GM19351 (cell line): ENCODE results near the gene FBLIM1.

Experiments used
- ATAC-seq: cut with Tn5 transposase; IDR thresholded peaks from one replicate; pipeline ENCODE4 v1.9.1; 2021; ENCODE audit warnings: mild to moderate bottlenecking, moderate library complexity; ENCODE audit not compliant: unreplicated experiment

FBLIM1 gene, protein sequence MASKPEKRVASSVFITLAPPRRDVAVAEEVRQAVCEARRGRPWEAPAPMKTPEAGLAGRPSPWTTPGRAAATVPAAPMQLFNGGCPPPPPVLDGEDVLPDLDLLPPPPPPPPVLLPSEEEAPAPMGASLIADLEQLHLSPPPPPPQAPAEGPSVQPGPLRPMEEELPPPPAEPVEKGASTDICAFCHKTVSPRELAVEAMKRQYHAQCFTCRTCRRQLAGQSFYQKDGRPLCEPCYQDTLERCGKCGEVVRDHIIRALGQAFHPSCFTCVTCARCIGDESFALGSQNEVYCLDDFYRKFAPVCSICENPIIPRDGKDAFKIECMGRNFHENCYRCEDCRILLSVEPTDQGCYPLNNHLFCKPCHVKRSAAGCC

DNA sequence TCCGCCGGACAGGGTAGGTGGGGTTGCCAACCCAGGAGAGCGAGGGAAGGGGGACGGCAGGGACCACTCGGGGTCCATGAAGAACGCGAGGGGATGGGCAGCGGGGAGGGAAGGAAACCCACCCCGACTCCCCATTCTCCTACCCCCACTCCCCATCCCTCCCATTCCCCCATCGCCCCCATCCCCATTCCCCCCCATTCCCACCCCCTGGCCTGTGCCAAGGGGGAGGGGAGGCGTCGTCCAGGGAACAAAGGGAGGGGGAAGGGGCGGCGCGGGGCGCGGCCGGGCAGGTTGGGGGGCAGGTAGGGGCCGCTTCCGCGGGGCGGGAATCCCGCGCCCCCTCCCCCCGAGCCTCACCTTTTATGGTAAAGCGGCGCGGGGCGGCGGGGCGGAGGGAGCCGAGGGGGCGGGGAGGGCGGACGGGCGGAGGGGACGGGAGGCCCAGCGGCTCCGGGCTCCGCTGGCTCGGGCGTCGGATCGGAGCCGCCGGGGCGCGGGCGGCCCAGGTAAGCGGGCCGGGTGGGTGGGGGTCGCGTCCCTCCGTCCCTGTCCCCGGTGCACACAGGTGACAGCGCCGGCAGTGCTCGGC lies at the start of gene FBLIM1:
Gene FBLIM1, plus strand, starts transcription at position 453 of the 589 bp plus-strand sequence. CDS start 6,189 bp downstream, outside the sequence.
- ATAC-seq = no peak

DNA sequence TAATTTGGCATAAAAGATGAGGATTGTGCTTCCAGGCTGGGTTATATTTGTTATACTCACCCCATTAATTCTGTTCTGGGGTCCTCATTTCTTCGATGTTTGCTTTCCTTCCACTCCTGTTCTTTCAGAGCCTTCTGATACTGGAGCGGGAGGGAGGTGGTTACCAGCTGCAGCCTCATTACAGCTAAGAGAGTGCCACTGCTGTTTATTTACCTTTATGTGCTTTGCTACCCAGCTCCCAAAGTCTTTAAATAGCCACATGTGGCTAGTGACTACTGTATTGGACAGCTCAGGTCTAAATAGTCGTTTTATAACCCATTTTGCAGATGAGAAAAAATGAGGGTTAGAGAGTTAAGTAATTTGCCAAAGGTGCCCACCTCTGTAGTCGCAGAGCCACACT lies 49.4 kb upstream of the FBLIM1 start:
- ATAC-seq = no peak

DNA sequence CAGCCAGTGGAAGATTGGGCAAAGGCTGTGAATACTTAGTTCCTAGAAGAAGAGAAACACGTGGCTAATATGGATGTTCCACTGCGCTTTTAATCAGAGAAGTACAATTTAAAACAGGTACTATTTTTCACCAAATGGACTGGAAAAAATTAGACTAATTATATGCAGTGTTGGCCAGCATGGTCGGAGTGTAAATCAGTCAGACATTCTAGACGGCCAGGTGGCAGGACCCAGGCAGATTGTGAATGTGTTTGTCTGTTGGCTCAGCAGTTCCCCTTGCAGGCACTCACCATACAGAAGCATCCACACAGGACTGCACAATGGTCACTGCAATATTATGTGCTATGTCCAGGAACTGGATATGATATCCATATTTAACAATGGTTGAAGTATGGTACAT lies 46.4 kb upstream of the FBLIM1 start:
- no peak for ATAC-seq

DNA sequence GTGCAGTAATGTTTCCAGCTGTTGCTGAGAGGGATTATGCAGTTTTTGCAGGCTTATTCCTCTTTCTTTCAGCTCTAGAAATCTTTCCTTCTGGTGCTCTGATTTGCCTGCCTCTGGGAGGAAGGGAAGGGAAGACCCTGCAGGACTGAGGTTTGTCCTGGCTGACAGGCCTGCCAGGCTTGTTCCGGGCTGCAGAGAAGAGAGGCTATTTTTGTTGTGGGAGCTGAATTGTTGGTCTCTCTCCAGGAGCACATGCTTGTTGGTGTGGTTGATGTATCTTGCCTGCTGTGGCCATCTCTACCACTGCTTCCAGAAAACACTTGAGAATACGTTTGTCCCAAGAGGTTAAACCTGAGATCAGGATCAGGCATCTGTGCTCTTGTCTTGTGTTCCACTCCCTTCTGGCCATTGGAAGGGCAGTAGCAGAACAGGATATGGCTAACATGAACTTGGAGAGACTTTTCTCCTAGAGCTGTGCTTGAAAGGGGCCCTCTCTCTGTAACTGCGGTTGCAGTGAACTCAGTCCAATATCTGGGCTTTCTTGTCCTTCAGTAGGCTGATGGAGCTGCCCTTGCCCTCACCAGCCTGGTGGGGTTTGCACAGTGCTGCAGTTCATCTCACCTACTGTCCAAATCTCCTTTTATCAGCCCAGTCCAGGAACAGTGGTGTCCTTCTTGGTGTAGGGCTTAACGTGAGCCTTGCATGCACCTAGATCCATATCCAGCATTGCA lies 44.0 kb upstream of the FBLIM1 start:
- ATAC-seq = no peak

DNA sequence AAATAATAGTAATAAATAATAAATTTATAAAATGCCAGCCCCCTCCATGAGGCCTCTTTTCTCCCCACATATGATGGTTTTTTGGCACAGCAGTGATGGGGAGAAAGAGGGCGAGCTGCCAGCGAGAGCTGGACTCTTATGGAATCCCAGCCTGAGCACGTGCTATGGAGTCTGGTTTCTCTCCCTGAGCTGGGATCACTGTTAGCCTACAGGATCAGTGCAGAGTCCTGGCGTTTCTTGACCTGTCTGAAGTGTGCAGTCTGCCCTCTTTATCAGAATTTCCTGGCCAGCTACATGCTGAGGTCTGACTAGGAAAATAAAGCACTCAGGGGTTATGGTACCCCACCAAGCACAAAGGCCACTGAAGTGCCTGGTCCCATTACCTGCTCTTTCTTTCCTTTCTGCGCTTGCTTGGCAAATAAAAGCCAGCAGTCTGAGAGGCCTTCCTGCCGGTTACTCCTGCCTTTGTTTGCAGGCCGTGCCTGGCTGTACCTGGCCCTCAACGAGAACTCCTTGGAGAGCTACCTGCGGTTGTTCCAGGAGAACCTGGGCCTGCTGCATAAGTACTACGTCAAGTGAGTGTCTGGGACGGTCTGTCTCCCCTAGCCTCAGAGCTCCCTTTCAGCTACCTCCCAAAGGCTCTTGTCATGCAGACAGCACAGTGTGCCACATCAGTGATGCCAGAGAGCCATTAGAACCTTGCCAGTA lies 41.0 kb upstream of the FBLIM1 start:
- no peak for ATAC-seq

DNA sequence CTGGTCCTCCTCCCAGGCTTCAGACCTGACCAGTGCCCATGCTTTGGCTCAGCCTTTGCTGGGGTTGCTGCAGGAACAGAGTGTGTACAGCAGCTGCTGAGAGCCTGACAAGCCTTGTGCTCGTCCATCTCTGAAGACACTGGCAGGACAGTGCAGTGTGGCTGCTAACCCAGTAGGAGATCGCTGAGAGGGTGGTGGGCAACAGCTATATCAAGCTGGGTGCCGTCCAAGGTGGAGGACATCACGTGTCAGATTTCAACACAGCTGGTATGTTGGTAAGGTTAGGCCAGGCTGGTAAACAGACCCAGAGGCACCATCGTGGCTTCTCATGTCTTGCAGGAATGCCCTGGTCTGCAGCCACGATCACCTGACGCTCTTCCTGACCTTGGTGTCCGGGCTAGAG lies 40.4 kb upstream of the FBLIM1 start:
- no peak for ATAC-seq

DNA sequence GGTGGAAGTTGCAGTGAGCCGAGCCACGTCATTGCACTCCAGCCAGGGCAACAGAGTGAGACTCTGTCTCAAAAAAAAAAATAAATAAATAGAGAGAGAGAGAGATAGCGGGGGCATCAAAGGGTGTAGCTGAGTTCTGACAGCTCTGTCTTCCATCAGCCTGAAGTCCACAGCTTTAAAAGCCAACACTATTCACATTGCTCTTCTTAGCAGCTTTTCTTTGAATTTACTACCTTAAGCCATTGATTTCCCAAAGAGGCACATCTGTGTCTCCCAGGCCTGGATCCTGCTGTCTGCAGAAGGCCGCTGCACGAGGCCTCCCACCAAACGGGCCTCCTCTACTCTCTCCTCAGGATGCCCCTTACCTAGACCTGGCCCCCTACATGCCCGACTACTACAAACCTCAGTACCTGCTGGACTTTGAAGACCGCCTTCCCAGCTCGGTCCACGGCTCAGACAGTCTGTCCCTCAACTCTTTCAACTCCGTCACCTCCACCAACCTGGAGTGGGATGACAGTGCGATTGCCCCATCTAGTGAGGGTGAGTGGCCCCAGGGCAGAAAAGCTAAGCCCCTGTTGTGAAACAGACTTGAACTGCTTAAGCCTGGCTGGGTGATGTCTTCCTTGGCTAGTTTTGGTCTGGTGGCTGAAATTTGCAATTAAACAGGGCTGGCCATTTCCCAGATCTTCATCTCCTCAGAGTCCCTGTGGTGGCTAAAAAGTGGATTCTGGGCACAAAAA lies 39.0 kb upstream of the FBLIM1 start:
- no peak for ATAC-seq

DNA sequence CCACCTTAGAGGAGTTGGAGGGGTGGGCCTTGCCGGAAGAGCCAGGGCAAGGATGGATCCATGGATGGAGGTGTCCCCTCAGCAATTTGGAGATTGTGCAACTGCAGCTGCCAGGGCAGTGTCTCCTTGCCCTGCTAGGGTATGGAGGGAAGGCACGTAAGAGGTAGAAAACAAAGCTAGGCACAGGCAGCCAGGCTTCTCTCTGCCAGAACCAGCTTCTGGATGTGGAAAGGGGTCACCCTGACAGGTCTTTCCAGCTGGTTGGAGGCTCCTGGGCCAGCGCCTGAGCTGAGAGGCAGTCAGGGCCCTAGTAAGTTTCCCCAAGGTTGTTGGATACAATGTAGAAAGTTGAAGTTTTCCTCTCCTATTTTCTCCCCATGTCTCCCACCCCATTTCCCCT lies 37.7 kb upstream of the FBLIM1 start:
- no peak for ATAC-seq

DNA sequence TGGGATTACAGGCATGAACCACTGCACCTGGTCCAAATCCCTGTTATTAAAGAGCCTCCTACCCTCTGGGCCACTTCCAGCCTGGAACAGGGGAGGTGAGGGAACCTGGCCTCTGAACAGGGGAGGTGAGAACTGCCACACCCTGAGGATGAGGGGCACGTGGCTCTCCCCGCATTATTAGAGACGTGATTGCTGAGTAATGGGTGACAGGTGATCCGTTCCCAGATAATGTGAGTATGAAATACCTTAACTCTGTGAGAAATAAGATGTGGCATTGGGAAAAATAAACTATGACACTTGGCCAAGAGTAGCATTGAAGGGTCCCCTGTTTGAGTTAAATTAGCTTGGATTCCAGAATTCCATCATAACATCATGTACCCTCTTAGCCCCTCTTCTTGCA lies 36.2 kb upstream of the FBLIM1 start:
- ATAC-seq = no peak

DNA sequence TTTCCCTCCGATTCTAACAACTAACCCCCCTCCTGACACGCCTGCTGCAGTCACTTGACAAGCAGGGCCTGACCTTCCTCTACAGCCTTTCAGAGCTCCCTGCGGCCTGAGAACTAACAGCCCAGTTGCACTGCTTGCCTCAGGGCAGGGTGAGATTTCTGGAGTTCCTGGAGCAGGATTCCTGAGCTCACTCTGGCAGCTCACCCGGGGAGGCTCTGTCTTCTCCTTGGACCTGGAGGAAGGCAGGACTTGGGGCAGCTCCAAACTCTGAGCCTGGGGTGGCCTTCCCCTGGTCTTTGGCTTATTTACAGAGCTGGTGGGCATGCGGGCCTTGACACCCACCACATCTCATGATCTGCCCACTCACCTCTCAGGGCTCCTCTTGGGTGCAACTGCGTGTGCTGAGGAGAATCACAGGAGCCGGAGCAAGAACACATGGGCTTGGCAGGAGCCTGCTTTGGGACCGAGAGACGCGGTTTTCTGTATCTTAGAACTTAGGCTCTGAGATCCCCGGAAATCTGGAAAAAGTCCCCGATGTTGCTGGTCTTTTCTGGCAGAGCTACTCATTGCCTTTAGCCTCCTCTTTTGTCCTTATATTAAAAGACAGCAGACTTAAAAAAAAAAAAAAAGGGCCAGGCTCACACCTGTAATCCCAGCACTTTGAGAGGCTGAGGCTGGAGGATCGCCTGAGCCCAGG lies 35.6 kb upstream of the FBLIM1 start:
- ATAC-seq = no peak

DNA sequence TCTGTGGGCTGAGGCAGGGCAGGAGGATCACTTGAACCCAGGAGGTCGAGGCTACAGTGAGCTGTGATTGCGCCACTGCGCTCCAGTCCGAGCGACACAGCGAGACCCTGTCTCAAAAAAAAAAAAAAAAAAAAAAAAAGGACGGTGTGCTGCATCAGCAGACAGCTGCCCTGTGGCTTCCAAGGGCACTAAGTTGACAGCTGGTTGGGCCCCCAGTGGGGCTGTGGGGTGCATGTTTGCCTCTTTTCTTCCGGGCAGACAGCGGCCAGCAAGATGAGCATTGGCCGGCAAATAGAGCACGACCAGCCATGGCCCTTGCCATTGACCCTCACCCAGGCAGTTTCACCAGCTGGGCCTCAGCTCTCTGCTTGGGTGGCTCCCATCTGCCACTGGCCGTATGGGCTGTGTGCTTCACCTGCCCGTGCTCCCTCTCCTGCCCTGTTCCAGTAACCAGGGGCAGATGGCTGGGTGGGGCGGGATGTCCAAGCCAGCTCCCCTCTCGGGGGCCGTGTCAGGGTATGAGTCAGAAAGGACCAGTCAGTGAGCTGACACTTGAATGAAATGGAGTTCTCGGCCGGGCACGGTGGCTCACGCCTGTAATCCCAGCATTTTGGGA lies 34.9 kb upstream of the FBLIM1 start:
- ATAC-seq = no peak

DNA sequence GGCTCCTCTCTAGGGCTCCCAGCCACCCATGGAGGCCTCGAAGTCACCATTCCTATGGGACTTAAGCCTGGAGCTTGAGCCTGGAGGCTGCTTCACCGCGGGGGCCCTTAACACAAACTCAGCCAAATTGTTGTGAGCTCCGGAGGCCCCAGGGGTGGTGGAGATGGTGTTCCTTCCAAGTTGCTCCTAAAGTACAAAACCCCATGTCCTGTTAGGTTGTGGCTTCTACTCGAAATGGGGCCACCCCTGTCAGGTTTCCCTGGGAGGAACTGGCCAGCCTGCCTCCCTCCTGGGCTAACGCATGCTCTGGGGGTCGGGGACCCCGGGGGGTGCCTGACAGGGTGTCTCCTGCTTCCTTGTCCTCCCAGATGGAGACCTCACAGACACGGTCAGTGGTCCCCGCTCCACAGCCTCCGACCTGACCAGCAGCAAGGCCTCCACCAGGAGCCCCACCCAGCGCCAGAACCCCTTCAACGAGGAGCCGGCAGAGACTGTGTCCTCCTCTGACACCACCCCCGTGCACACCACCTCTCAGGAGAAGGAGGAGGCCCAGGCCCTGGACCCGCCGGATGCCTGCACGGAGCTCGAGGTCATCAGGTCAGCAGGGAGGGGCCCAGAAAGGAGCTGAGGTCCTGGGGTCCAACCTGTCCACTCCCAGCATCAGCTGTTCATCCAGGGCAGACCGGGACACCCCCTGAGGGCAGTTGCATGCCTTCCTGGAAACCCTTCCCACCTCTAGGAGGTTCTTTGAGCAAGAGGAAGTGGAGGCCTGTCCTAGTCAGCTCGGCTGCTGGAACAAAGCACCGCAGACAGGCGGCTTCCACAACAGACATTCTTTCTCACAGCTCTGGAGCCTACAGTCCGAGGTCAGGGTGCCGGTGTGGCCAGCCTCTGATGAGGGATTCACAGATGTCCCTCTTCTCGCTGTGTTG lies 33.4 kb upstream of the FBLIM1 start:
- no peak for ATAC-seq

DNA sequence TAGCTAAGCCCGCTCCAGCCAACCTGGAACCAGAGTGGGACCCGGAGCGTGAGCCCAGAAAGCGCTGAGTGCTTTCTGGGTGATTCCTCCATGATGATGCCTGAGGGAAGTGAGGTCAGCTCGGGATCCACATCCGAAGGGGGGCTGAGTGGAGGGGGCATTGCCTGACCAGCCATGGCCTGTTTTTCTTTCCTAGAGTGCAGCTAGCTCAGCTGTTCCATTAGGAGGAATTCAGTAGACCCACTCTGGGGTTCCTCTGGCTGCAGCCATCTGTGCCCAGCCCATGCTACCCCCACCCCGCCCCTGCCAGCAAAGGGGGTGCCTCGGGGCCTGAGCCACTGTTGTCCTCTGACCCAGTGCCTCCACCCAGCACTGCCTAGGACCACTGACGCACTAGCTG lies 32.1 kb upstream of the FBLIM1 start:
- ATAC-seq = no peak

DNA sequence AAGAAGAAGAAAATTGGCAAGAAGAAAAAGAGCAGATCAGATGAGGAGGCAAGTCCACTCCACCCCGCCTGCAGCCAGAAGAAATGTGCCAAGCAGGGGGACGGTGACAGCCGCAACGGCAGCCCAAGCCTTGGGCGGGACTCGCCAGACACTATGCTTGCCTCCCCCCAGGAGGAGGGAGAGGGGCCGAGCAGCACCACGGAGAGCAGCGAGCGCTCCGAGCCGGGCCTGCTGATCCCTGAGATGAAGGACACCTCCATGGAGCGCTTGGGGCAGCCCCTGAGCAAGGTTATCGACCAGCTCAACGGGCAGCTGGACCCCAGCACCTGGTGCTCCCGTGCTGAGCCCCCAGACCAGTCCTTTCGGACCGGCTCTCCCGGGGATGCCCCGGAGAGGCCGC lies 31.6 kb upstream of the FBLIM1 start:
- ATAC-seq = no peak

DNA sequence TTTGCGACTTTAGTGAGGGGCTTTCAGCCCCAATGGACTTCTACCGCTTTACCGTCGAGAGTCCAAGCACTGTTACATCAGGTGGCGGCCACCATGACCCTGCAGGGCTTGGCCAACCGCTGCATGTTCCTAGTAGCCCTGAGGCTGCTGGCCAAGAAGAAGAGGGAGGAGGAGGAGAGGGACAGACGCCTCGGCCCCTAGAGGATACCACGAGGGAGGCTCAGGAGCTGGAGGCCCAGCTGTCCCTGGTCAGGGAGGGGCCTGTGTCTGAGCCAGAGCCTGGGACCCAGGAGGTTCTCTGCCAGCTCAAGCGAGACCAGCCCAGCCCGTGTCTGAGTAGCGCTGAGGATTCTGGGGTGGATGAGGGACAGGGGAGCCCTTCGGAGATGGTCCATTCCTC lies 31.2 kb upstream of the FBLIM1 start:
- no peak for ATAC-seq

DNA sequence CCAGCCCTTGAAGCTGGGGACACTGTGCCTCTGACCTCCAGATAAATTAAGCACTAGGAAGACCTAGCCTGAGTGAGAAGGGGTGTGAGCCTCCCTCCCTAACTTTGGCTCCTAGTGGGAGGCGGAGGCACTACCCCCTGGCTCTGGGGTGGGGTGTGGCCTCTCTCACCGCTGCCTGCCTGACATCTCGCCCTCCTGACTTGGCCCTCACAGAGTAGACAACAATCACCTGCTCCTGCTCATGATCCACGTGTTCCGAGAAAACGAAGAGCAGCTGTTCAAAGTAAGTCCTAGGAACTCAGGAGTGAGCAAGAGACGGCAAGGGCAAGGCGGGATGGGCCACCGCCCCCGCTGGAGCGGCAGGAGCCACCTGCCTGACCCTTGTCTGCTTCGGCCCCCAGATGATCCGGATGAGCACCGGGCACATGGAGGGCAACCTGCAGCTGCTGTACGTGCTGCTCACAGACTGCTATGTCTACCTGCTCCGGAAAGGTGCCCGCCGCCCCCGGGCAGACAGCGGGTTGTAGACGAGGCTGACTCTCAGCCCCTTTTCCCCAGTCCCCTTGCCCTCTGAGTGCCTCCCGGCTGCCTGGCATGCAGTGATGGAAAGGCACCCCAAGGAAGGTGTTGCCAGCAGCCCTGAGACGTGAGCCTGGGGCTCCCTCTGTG lies 30.6 kb upstream of the FBLIM1 start:
- ATAC-seq = no peak

DNA sequence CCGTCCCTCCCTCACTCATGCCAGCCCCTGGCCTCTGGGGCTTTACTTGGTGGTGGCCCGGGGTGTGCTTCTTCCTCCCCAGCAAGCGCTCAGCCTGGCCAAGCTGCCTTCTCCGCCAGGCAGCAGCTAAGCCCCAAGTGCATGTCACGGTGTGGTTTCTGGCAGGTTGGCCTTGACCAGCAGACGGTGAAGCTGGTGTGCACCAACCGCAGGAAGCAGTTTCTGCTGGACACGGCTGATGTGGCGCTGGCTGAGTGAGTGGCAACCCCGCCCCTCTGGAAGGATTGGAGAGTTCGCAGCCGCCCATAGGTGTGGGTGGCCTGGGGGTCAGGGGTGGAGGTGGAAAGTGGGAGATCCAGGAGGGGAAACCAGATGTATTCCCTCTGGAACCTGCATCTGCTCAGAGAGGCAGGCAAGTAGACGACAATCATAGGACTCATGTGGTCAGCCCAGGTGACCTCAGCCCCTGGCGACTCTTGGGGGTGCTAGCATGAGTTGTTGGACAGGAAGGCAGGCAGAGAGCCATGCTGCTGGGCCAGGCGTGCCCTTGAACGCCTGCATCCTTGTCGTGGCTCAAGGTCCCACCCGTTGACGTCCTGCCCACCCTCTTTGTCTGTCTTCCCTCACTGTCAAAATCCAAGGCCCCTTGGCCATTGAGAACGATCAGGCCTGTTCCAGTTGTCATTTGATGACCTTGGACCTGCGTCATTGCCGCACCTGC lies 29.5 kb upstream of the FBLIM1 start:
- no peak for ATAC-seq
